Keratinocyte (primary cell): ENCODE measurements around the gene ALDOB. TPM values are rescaled to one million over a fixed set of nuclear protein-coding genes. Genes with fewer than 3 reads are reported as not detected.

Experiments used
- DNase-seq: peaks from one replicate; pipeline ENCODE4 v3.0.0-alpha.2; 2011; ENCODE audit warnings: low read depth, missing footprints, low spot score
- FAIRE-seq: peaks from 2 replicates; lab custom pipeline; 2011; peaks lifted over from hg19 to GRCh38; lab: Jason Lieb, UNC
- H2AFZ ChIP-seq: 2 replicates; pipeline ENCODE4 v1.6.0; 2012; ENCODE audit warnings: low read length, control low read depth, inconsistent platforms; ENCODE audit not compliant: control insufficient read depth
- H3K27ac ChIP-seq: 2 replicates; pipeline ENCODE4 v1.5.1; 2011; ENCODE audit warnings: low read length; ENCODE audit not compliant: control insufficient read depth, insufficient read depth
- H3K27me3 ChIP-seq: 3 replicates; pipeline ENCODE4 v1.6.0; 2011; ENCODE audit warnings: low read length; ENCODE audit not compliant: control insufficient read depth, insufficient read depth; ENCODE audit errors: extremely low read depth
- H3K36me3 ChIP-seq, 2 experiments: 2 replicates in 1 of 2; 3 replicates in 1 of 2; pipeline ENCODE4 v1.5.1; 2011; ENCODE audit warnings: low read length in 2 of 2, mild to moderate bottlenecking in 1 of 2; ENCODE audit not compliant: control insufficient read depth in 2 of 2, insufficient read depth in 2 of 2; ENCODE audit errors: extremely low read depth in 1 of 2
- H3K4me1 ChIP-seq: 3 replicates; pipeline ENCODE4 v1.5.1; 2011; ENCODE audit warnings: low read length; ENCODE audit not compliant: control insufficient read depth, insufficient read depth; ENCODE audit errors: extremely low read depth
- H3K4me2 ChIP-seq: 3 replicates; pipeline ENCODE4 v1.6.0; 2011; ENCODE audit warnings: low read depth, low read length; ENCODE audit not compliant: control insufficient read depth, insufficient read depth; ENCODE audit errors: extremely low read depth
- H3K4me3 ChIP-seq, 3 experiments: fragments of 200-600 bp in 1 of 3; sonication (generic) in 1 of 3; 2 replicates in 2 of 3; 3 replicates in 1 of 3; pipeline ENCODE4 v1.5.1; 2011 to 2016; ENCODE audit warnings: low read length in 3 of 3, mild to moderate bottlenecking in 3 of 3, control low read depth in 2 of 3, inconsistent platforms in 1 of 3, low read depth in 1 of 3, mixed read lengths in 1 of 3, mixed run types in 1 of 3, moderate library complexity in 1 of 3; ENCODE audit not compliant: control insufficient read depth in 2 of 3, insufficient read depth in 2 of 3; ENCODE audit errors: extremely low read depth in 1 of 3
- H3K79me2 ChIP-seq: 2 replicates; pipeline ENCODE4 v1.6.0; 2012; ENCODE audit warnings: low read length; ENCODE audit not compliant: control insufficient read depth, insufficient read depth
- H3K9ac ChIP-seq: 3 replicates; pipeline ENCODE4 v1.6.0; 2011; ENCODE audit warnings: low read length; ENCODE audit not compliant: control insufficient read depth, insufficient read depth; ENCODE audit errors: extremely low read depth
- H3K9me1 ChIP-seq: 3 replicates; pipeline ENCODE4 v1.6.0; 2011; ENCODE audit warnings: low read length; ENCODE audit not compliant: control insufficient read depth, insufficient read depth; ENCODE audit errors: extremely low read depth
- H3K9me3 ChIP-seq: 2 replicates; pipeline ENCODE4 v1.5.1; 2012; ENCODE audit warnings: low read depth, low read length; ENCODE audit not compliant: control insufficient read depth
- H4K20me1 ChIP-seq: 3 replicates; pipeline ENCODE4 v1.6.0; 2011; ENCODE audit warnings: low read length; ENCODE audit not compliant: control insufficient read depth, insufficient read depth; ENCODE audit errors: extremely low read depth
- EZH2 ChIP-seq: IDR thresholded peaks from one replicate; pipeline ENCODE4 v1.6.1; 2012; ENCODE audit warnings: inconsistent platforms, mild to moderate bottlenecking, low read length, moderate library complexity
- dilution Hi-C: fragments of 300-500 bp; cut with MboI; formaldehyde crosslinking; loops from one replicate; pipeline ENCODE4 v1.7.0; 2020; ENCODE audit warnings: low sequenced_read_pairs; ENCODE audit not compliant: extremely low pct_ligation_motif_present
- polyA plus RNA-seq, 5 experiments: library from polyadenylated mRNA; depleted of rRNA in 3 of 5; stranded (reverse) in 3 of 5; stranded (forward) in 1 of 5; unstranded in 1 of 5; fragments of >200 nt; gene quantifications; 1 replicate in 1 of 5; 2 replicates in 3 of 5; 3 replicates in 1 of 5; pipeline versions ENCODE4 v1.2.1 to v1.2.3, GENCODE V29; 2011 to 2012; ENCODE audit warnings: missing spikeins in 2 of 5, low read depth in 1 of 5, low replicate concordance in 1 of 5
- TF ChIP-seq, protein P1 (sequence below), 3 experiments: IDR thresholded peaks in 1 of 3; conservative IDR thresholded peaks in 1 of 3; optimal IDR thresholded peaks in 1 of 3; 2 replicates in 2 of 3; 3 replicates in 1 of 3; pipeline versions ENCODE3 to v1.5.1; 2011; ENCODE audit warnings: low read length in 3 of 3, mild to moderate bottlenecking in 3 of 3, moderate library complexity in 2 of 3, control low read depth in 1 of 3, inconsistent platforms in 1 of 3; ENCODE audit not compliant: insufficient read depth in 2 of 3; ENCODE audit errors: extremely low read depth in 1 of 3

ALDOB gene
- polyA plus RNA-seq, 1 donor (not counting 4 experiments of a cell fraction or from before 2014, with no cell fraction given) = not detected

DNA sequence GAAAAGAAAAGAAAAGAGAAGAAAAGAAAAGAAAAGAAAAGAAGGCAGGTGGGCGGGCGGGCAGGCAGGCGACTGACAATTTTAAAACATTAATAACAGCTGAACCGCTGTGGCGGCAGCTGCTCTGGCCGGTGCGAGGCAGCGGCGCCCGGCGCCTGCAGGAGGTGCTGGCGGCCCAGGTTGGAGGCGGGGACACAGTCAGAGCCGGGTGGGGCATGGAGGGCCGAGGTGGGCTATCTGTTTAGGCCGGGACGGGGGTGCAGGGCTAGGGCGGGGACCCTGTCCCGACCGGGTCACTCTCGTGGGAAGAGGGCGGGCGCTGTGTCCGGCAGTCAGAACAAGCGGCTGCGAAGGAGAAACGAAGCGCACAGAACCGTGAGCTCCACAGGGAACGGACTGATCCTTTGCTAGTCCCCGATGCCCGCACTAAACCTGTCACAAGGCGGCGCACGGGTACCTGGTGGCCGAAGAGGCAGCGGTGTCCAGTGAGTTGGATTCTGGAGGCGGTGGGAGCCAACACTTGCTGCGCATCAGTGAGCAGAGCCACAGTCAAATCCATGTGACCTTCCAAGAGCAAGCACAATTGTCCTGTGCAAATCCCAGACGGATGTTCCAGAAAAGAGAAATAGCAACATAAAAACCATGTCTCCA, 13.6 kb upstream of the ALDOB start:
- no peaks in the 10 kb centered on the region for H3K9me3 ChIP-seq

DNA sequence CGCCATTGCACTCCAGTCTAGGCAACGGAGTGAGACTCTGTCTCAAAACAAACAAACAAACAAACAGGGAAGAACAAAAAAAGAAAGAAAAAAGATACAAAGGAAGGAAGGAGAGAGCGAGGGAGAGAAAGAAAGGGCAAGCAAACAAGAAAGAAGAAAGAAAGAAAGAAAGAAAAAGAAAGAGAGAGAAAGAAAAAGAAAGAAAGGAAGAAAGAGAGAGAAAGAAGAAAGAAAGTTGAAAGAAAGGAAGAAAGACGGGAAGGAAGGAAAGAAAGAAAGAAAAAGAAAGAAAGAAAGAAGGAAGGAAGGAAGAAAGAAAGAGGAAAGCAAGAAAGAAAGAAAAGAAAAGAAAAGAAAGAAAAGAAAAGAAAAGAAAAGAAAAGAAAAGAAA, 13.1 kb upstream of the ALDOB start:
- dilution Hi-C loops = no loop called here
- Histone ChIP-seq H3K4me2 (peak overlapping the region; percentile 87), H2AFZ (peak overlapping the region; percentile 12), H3K4me1 (peaks cover 3% of the 10 kb centered on the region), H3K27ac (no peak overlapping the region), H4K20me1 (no peaks in the 10 kb centered on the region), H3K79me2 (no peaks in the 10 kb centered on the region), H3K9ac (no peak overlapping the region), H3K4me3 (peak overlapping the region in 1 of 3 experiments; percentile 79), H3K9me3 (no peaks in the 10 kb centered on the region), H3K27me3 (no peaks in the 10 kb centered on the region), H3K9me1 (no peaks in the 10 kb centered on the region), H3K36me3 (no peaks in the 10 kb centered on the region)
- FAIRE-seq = no peak
- DNase-seq = no peak
- TF ChIP-seq, protein P1, sequence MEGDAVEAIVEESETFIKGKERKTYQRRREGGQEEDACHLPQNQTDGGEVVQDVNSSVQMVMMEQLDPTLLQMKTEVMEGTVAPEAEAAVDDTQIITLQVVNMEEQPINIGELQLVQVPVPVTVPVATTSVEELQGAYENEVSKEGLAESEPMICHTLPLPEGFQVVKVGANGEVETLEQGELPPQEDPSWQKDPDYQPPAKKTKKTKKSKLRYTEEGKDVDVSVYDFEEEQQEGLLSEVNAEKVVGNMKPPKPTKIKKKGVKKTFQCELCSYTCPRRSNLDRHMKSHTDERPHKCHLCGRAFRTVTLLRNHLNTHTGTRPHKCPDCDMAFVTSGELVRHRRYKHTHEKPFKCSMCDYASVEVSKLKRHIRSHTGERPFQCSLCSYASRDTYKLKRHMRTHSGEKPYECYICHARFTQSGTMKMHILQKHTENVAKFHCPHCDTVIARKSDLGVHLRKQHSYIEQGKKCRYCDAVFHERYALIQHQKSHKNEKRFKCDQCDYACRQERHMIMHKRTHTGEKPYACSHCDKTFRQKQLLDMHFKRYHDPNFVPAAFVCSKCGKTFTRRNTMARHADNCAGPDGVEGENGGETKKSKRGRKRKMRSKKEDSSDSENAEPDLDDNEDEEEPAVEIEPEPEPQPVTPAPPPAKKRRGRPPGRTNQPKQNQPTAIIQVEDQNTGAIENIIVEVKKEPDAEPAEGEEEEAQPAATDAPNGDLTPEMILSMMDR (optimal IDR thresholded peaks at IDR 0.05 in 1 of 3, IDR thresholded peaks at IDR 0.05 in 1 of 3, conservative IDR thresholded peaks at IDR 0.05 in 1 of 3; ENCODE audit: extremely low read depth in 1 of 3, insufficient read depth in 2 of 3, low read length in 3 of 3) = no peak
- TF ChIP-seq EZH2 = no peak

More for the DNA sequence above, 13.6 kb upstream of the ALDOB start:
- no peak for FAIRE-seq
- no peak overlapping the region for H3K27ac ChIP-seq
- H3K4me3 ChIP-seq = peak overlapping the region; percentile 59 to 79 (median 61)
- H3K4me1 ChIP-seq = peaks cover 3% of the 10 kb centered on the region
- dilution Hi-C loops = no loop called here
- TF ChIP-seq, protein P1 (optimal IDR thresholded peaks at IDR 0.05 in 1 of 3, IDR thresholded peaks at IDR 0.05 in 1 of 3, conservative IDR thresholded peaks at IDR 0.05 in 1 of 3; ENCODE audit: extremely low read depth in 1 of 3, insufficient read depth in 2 of 3, low read length in 3 of 3) = peak in 2 of 3 experiments; percentile 77 to 81
- no peak for TF ChIP-seq EZH2
- DNase-seq = no peak
- no peaks in the 10 kb centered on the region for H3K9me1 ChIP-seq
- peak overlapping the region; percentile 28 for H3K9ac ChIP-seq
- H4K20me1 ChIP-seq = no peaks in the 10 kb centered on the region
- peak overlapping the region; percentile 93 for H2AFZ ChIP-seq
- H3K4me2 ChIP-seq = peak overlapping the region; percentile 87
- H3K79me2 ChIP-seq = no peaks in the 10 kb centered on the region
- no peaks in the 10 kb centered on the region for H3K36me3 ChIP-seq
- H3K27me3 ChIP-seq = no peaks in the 10 kb centered on the region
